Ishikawa (cell line): ENCODE data around the gene GBP1.

Experiments
- CEBPB ChIP-seq: IDR thresholded peaks from 2 replicates; pipeline ENCODE4 v1.6.1; 2012
- CREB1 ChIP-seq: IDR thresholded peaks from 2 replicates; pipeline ENCODE4 v1.6.1; 2012; ENCODE audit warnings: low read depth
- EGR1 ChIP-seq: IDR thresholded peaks from 2 replicates; pipeline ENCODE4 v1.6.1; 2012
- EP300 ChIP-seq: IDR thresholded peaks from 2 replicates; pipeline ENCODE4 v1.6.1; 2012; ENCODE audit warnings: borderline replicate concordance
- FOXM1 ChIP-seq: IDR thresholded peaks from 2 replicates; pipeline ENCODE4 v1.6.1; 2012; ENCODE audit warnings: low read depth, borderline replicate concordance
- MAX ChIP-seq: IDR thresholded peaks from 2 replicates; pipeline ENCODE4 v1.6.1; 2012
- NFIC ChIP-seq: IDR thresholded peaks from 2 replicates; pipeline ENCODE4 v1.6.1; 2012
- RAD21 ChIP-seq: IDR thresholded peaks from 2 replicates; pipeline ENCODE4 v1.6.1; 2012; ENCODE audit warnings: low read depth
- REST ChIP-seq: IDR thresholded peaks from 2 replicates; pipeline ENCODE4 v1.6.1; 2012; ENCODE audit warnings: low read depth, mild to moderate bottlenecking
- TAF1 ChIP-seq: IDR thresholded peaks from 2 replicates; pipeline ENCODE4 v1.6.1; 2012; ENCODE audit warnings: low read depth, mild to moderate bottlenecking
- TCF12 ChIP-seq: IDR thresholded peaks from 2 replicates; pipeline ENCODE4 v1.6.1; 2012; ENCODE audit warnings: low read depth
- TEAD4 ChIP-seq: IDR thresholded peaks from 2 replicates; pipeline ENCODE4 v1.6.1; 2012
- USF1 ChIP-seq: IDR thresholded peaks from 2 replicates; pipeline ENCODE4 v1.6.1; 2012
- YY1 ChIP-seq: IDR thresholded peaks from 2 replicates; pipeline ENCODE4 v1.6.1; 2012; ENCODE audit warnings: low read depth
- ZBTB7A ChIP-seq: IDR thresholded peaks from 2 replicates; pipeline ENCODE4 v1.6.1; 2012; ENCODE audit warnings: low read depth

GBP1 gene

GRCh38 chr1:89102021-89102420 lies 37.0 kb upstream of the GBP1 start:
- TF ChIP-seq NFIC (no peak), MAX (no peak), CEBPB (no peak), YY1 (no peak), CREB1 (no peak), TCF12 (no peak), EP300 (no peak), USF1 (no peak), FOXM1 (no peak), RAD21 (no peak), ZBTB7A (no peak), EGR1 (no peak), TEAD4 (no peak), TAF1 (no peak), REST (no peak)

GRCh38 chr1:89100412-89100811 lies 35.4 kb upstream of the GBP1 start:
- TF ChIP-seq ZBTB7A, result no peak
- no peak for TF ChIP-seq NFIC
- no peak for TF ChIP-seq REST
- no peak for TF ChIP-seq CREB1
- TF ChIP-seq USF1, result no peak
- no peak for TF ChIP-seq EGR1
- no peak for TF ChIP-seq MAX
- TF ChIP-seq FOXM1, result no peak
- no peak for TF ChIP-seq TCF12
- TF ChIP-seq EP300, result no peak
- no peak for TF ChIP-seq YY1
- TF ChIP-seq TAF1, result no peak
- TF ChIP-seq RAD21, result no peak
- TF ChIP-seq CEBPB, result no peak
- TF ChIP-seq TEAD4, result no peak

- TF ChIP-seq RAD21 (no peak), ZBTB7A (no peak)
These were observed 33.8 kb upstream of the GBP1 start for GRCh38 chr1:89098857-89099256.

GRCh38 chr1:89095737-89096136 lies 30.7 kb upstream of the GBP1 start:
- no peak for TF ChIP-seq CEBPB
- no peak for TF ChIP-seq TAF1
- TF ChIP-seq ZBTB7A, result no peak
- TF ChIP-seq YY1, result no peak
- TF ChIP-seq REST, result no peak
- no peak for TF ChIP-seq USF1
- TF ChIP-seq TEAD4, result no peak
- no peak for TF ChIP-seq RAD21
- TF ChIP-seq CREB1, result no peak
- no peak for TF ChIP-seq FOXM1
- TF ChIP-seq TCF12, result no peak

GRCh38 chr1:89089962-89090361 lies 25.0 kb upstream of the GBP1 start:
- no peak for TF ChIP-seq RAD21
- no peak for TF ChIP-seq TCF12
- TF ChIP-seq FOXM1, result no peak
- no peak for TF ChIP-seq CREB1
- TF ChIP-seq CEBPB, result no peak
- no peak for TF ChIP-seq ZBTB7A
- TF ChIP-seq USF1, result no peak
- no peak for TF ChIP-seq REST
- TF ChIP-seq EP300, result no peak
- no peak for TF ChIP-seq MAX
- TF ChIP-seq TAF1, result no peak
